ENCODE measurements around the gene SPRY4. TPM values are rescaled to one million over a fixed set of nuclear protein-coding genes. Genes with fewer than 3 reads are reported as not detected.
"Not testable (repeated sequence)": the region's sequence is repeated elsewhere in the genome, so short reads cannot be mapped to it uniquely, and the experiment has no call there.

SPRY4 gene
- polyA plus RNA-seq, 1 donor = 48.7 TPM

DNA sequence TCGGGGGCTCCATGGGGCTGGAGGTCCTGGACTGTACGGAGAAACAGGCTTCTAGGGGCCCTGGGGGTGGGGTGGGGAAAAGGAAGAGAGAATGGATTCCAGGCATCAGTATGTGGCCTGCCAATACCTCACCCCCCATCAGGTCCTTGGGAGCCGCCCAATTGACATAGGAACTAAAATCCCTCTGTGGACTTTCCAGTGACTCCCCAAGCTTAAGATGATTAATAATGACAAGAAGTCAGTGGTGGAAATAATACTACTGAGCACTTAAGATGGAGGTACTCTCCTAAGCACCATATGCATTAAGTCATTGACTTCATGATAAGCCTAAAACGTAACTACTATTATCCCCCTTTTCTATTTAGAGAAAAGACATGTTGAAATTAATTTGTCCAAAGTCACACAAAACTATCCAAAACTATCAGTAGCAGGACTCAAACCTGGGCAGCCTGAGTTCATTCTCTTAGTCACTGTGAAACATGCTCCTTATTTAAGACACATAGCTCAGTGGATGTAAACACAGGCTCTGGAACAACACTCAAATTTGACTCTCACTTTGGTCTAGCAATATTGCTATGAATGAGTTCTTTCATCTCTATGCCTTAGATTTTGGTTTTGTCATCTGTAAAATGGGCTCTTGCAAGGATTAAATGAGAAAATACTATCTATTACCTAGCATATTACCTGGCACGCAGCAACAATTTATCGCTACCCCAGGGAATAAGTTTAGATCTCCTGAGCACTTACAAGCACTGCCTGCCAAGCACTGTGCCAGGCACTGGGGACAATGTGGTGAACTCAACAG is 9.5 kb downstream of the SPRY4 start:
- no peak for DNase-seq (ENCODE audit: low read depth)

DNA sequence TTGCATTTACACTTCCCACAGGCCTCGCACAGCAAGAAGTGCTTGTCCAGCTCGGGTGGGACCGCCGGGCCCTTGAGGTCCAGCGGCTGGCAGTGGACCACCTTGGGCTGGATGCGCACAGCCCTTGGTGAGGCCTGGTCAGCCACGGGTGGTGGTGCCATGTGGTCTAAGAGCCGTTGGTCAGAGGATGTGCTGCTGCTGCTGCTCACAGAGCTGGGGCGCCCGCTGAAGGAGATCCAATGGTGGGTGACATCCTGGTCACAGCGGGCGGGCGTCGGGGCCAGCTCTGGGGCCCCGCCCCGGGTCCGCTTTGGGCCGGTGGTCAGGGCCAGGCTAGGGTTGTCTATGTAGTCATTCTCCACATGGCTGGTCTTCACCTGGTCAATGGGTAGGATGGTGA is 10.2 kb downstream of the SPRY4 start:
- DNase-seq (ENCODE audit: low read depth) = no peak

DNA sequence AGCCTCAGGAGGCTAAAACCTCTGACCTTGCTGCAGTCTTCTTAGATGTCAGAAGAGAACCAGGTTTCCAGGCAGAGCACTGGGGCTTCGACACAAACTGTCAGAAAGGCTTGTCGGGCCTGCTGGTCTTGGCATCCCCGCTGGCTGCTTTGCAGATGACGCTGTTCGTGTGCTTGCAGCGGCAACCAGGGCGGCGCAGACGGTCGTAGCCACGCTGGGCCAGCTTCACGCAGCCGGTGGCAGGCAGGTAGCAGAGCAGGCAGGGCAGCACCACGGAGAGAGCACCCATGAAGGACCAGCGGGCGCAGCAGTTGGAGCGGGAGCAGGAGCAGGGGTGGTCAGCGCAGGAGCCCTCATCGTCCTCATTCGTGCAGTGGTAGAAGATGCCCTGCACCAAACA is 10.7 kb downstream of the SPRY4 start:
- no peak for DNase-seq (ENCODE audit: low read depth)

DNA sequence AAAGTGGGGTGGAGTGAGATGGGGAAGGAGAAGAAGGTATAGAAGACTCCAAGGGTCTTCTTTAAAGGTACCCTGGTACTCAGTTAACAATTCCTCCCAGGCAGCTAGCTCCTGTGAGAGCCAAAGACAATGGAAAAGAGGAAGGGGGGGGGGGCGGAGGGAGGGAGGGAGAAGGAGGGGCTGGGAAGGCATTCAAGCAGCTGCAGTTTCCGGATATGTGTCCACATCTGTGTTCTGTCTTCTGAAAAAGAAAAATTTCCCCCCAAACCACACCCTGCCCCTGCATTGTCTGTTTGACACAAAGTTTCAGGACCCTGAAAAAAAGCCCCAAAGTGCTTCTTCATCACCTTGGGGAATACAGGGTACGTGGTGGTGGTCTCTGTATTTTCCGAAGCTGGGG is 11.1 kb downstream of the SPRY4 start:
- DNase-seq (ENCODE audit: low read depth) = no peak

DNA sequence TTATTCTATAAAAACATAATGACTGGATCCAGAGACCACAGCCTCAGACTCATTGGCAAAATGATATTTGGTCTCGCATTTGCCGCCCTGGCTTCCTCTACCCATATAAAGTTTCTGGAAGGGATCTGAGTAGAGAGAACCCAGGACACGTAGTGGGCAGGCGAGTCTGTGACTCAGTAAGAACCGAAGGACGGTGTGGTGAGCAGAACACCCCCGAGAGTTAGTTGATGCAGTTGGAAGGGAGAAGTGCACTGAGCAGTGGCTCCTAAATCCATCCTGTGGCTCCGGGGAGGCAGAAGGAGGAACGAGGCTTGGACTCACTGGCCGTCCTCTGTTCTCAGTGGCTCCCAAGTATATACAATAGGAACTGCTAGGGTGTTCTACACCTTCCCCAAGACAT is 11.5 kb downstream of the SPRY4 start:
- DNase-seq (ENCODE audit: low read depth) = no peak

DNA sequence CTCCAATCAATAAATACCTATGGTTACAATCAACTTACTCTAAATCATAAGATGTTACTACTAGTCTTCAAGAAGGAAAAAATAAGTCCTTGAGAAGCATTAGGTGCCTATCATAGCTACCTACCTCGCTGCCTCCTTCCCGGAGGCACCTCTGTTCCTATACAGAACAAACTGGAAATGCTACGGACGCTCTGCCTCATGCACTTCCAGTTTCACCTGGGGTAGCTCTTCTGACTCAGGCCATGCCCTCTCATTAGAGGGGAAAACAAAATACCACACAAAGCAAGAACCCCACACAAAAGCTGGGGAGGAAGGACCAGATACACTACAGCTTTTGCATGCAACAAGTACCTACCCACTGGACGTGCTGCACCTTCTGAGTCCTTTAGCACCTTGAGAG is 12.4 kb downstream of the SPRY4 start:
- no peak for DNase-seq (ENCODE audit: low read depth)

DNA sequence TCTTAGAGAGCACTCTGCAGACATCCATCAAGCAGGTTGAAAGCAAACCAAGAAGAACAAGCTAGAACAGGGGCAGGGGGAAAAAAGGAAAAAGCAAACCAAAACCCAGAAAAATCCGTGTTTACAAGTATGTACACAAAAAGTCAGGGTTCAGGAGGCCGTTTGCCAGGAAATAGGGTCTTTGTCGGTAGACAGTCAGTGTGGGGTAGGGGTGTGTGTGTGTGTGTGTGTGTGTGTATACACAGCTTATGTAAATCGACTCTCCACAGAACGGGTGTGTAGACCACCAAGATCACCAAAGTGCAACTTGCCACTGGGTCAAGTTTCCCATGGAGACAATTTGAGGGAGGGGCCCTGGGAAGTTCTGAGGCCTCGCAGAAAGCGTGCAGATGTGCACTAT is 13.1 kb downstream of the SPRY4 start:
- DNase-seq (ENCODE audit: low read depth) = no peak

DNA sequence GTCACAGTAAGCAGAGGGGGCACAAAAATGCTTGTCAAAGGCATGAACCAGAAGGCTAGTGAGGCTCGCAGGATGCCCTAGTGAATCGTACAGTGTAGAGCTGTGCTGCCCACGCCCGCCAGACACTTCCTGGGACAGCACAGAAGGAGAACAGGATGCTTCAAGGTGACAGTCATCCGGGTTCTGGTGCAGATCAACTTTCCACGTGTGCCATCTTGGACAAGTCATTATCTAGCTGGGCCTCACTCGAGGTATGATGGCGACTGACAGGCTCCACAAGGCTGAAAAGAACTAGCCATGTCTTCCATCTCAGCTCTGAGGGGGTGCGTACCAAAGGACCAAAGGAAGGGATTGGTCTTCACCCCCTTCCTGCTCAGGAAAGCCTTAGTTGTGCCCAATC is 14.0 kb downstream of the SPRY4 start:
- DNase-seq (ENCODE audit: low read depth) = no peak

DNA sequence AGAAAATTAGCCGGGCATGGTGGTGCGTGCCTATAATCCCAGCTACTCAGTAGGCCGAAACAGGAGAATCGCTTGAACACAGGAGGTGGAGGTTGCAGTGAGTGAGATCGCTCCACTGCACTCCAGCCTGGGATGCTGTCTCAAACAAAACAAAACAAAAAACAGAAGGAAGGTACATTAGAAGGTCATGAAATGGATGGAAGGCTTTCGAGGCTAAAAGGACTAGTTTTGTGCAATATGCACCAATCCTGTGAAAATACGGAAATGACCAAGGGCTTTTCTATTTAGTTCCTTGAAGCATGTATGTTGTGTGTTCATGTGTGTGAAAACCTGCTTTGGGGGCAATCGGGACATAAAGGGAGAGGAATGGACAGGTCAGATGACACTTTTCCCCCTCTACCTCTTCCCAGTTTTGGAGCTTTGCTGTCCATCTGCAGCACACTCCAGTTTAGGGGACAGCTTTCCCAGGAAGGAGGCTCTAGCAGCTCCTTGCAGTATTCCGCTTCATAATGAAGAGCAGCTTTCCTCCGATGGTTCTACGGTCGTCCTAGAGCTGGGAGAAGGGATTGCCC is 15.0 kb downstream of the SPRY4 start:
- DNase-seq (ENCODE audit: low read depth) = no peak

DNA sequence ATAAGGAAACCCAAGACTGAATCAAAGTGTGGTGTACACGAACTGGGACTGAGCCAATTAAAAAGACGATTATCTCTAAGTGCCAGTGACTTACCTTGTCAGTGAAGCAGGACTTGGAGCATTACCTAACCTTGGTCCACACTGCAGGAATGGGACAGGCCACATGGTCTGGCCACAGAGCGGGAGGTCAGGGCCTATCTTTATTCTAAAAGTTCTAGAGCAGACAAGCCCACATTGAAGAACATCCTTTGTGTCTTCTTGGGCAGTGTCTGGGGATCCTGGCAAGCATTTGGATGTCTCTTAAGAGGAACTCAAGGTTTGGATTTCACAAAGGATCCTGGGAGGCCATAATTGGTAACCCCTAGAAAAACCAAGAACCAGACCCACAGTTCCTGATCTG is 16.5 kb downstream of the SPRY4 start:
- DNase-seq (ENCODE audit: low read depth) = no peak

DNA sequence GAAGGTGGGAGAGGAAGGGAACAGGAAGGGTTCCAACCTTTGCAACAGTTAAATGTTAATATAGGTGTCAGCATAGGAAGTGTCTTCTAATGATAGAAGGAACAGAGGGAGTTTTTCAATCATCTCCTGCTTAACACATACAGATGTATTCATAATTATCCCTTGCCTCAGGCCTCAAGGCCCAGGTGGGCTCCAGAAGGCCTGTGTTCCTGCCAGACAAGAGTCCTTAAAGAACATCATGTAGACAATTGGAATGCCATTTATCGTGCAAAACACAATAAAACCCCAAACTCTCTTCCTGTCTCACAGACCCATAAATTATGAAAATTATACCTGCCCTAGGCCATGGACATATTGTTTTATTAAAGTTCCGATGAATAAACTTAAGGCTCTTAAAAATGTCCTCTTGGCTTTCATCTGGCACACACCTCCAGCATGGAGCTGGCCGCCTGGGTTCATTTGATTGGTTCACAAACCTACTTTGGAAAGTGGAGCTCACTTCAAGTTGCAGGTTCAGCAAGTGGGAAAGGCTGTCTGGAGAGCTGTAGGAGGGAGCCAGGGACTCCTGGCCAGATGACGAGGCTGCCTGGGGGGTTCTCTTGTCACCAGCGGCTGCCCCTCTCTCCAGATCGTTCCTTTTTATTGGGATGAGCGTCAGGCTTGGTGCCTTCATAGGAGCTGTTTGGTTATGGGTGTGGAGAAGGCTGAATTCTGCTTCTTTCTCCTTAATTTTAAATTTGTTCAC is 17.5 kb downstream of the SPRY4 start:
- DNase-seq (ENCODE audit: low read depth) = no peak

DNA sequence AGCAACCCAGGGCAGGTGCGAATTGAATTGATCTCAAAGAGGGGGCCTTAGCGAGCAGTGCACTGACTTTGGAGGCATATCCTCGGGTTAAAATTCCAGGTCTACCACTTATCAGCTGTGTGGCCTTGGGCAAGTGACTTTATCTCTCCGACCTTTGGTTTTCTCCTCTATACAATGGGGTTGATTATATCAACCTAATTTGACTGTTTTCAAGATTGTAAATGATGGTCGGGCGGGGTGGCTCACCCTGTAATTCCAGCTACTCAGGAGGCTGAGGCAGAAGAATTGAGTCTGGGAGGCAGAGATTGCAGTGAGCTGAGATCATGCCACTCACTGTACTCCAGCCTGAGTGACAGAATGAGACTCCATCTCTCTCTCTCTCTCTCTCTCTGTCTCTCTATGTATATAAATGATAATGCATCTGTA is 18.7 kb downstream of the SPRY4 start:
- no peak for DNase-seq (ENCODE audit: low read depth)

DNA sequence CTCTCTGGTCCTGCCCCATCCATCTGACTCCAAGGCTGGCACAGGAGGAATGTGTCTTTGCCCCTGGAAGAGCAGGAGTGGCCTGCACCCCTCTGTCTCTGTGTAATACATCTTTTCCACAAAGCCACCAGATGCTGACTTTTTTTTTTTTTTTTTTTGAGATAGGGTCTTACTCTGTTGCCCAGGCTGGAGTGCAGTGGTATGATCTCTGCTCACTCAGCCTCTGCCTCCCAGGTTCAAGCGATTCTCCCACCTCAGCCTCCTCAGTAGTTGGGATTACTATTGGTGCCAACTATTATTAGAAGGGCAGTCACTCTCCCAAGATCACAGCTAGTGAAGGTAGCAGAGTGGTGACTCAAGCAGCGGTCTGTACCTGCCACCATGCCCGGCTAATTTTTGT is 19.6 kb downstream of the SPRY4 start:
- no peak for DNase-seq (ENCODE audit: low read depth)

DNA sequence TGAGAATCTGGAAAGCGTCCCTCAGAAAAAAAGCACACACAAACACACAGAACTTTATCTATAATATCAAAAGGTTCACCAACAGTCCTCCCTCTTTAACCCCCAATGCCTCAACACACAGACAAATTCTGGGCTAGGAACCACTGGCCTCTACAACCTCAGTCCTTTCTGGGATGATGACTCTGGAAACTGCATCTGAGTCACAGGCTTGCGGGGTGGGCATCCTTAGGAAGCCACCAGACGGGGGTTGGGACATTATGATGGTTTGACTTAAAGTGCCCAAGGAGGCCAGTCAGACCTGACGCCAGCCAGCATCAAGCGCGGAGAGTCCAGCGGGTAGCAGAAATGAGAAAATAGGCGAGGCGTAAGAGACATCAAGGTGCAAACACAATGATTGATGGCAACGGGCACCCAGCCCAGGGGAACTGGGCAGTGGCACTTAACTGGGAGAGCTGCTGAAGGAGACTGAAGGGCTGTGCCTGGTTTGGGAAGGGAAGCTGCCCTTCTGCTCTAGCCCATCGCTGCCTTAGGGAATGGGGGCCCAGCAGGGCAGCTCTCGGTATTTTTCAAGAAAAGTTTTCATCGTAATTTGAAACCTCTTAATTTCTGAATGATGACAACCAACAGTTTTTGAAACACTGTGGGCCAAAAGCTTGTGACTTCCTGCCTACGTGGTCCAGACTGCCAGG is 20.7 kb downstream of the SPRY4 start:
- DNase-seq (ENCODE audit: low read depth) = no peak

DNA sequence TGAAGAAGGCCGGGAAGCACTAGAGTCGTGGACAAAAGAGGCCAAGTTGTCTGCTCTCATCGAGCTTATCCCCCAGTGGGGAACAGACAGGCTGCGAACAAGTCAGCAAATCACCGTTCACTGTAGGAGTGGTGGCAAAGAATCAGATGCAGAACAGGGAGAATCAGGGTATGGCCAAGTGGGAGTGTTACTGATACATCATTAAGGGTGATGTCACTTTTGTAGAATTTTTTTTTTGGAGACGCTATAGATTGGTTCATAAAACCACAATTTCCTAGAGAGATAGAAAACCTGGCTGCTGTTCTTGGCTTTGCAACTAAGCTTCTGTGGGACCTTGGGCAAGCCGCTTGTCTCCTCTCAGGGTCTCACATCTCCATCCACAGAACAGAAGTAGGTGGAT is 21.3 kb downstream of the SPRY4 start:
- no peak for DNase-seq (ENCODE audit: low read depth)

DNA sequence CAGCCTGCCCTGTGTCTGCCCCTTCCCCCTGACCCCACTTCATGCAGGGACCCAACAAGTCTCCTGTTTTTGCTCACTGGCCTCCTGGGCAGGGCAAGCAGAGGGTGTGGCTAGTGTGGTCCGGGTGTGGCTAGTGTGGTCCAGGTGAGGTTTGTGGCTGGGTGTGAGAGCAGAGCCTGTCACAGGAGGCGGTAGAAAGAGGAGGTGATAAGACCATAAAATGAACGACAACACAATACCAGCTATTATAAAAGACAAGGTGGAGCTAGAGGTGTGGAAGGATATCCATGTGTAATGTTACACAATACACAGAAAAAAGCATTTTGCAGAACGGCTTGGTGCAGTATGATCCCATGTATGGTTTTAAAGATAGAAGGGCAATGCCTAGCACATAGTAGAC is 23.3 kb downstream of the SPRY4 start:
- DNase-seq (ENCODE audit: low read depth) = no peak

DNA sequence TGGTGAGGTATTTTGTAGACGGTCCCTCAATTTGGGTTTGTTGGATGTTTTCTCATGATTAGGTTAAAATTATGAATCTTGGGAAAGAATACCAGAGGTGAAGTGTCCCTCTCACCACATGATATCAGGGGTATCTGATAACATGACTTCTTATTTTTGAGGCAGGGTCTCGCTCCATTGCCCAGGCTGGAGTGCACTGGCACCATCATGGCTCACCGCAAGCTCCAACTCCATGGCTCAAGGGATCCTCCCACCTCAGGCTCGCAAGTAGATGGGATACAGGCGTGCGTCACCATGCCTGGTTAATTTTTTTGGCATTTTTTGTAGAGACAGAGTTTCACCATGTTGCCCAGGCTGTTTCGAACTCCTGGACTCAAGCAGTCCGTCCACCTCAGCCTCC is 24.1 kb downstream of the SPRY4 start:
- DNase-seq (ENCODE audit: low read depth) = no peak

DNA sequence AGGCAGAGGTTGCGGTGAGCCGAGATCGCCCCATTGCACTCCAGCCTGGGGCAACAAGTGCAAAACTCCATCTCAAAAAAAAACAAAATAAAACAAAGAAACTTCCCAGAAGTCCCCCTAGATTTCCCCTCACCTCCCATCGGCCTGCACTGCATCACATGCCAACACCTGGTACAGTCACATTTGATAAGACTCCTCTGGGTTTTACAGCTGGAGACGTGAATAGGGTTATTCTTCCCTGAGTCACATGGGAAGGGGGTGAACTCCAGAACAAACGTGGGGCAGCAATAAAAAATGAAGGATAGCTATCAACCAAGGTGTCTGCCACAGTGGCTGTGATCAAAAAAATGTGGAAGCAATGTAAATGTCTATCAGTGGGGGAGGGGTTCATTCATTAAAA is 26.0 kb downstream of the SPRY4 start:
- DNase-seq (ENCODE audit: low read depth) = no peak

DNA sequence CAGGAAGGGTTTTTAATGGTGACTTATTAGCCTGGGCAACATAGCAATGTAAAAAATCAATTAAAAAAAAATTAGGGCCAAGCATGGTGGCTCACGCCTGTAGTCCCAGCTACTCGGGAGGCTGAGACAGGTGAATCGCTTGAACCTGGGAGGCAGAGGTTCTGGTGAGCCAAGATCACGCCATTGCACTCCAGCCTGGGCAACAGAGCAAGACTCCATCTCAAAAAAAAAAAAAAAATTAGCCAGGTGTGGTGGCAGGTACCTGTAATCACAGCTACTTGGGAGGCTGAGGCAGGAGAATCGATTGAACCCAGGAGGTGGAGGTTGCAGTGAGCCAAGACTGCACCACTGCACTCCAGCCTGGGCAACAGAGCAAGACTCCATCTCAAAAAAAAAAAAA is 27.0 kb downstream of the SPRY4 start:
- DNase-seq (ENCODE audit: low read depth) = not testable (repeated sequence)

DNA sequence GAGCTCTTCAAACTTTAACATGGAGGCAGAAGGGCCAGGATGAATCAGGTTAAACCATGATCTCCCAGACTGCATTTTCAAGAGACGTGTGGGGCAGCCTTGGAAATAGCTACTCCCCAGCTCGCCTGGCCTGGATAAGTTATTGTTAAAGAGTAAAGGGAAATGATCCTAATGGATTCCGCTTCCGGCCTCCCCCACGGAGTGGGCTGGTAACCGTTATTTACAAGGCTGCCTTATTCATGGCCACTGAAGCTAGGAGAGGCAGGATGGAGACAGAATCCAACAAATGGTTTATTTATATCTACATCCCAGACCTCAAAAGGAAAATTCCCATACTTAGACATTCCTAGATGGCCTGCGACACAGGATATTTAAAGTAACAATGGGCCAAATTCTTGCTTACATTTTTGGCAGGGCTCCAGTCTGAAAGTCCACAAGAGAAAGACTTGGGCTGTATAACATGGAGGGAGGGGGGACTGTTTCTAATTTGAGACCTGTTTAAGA is 27.9 kb downstream of the SPRY4 start:
- DNase-seq (ENCODE audit: low read depth) = peak; percentile 57

DNA sequence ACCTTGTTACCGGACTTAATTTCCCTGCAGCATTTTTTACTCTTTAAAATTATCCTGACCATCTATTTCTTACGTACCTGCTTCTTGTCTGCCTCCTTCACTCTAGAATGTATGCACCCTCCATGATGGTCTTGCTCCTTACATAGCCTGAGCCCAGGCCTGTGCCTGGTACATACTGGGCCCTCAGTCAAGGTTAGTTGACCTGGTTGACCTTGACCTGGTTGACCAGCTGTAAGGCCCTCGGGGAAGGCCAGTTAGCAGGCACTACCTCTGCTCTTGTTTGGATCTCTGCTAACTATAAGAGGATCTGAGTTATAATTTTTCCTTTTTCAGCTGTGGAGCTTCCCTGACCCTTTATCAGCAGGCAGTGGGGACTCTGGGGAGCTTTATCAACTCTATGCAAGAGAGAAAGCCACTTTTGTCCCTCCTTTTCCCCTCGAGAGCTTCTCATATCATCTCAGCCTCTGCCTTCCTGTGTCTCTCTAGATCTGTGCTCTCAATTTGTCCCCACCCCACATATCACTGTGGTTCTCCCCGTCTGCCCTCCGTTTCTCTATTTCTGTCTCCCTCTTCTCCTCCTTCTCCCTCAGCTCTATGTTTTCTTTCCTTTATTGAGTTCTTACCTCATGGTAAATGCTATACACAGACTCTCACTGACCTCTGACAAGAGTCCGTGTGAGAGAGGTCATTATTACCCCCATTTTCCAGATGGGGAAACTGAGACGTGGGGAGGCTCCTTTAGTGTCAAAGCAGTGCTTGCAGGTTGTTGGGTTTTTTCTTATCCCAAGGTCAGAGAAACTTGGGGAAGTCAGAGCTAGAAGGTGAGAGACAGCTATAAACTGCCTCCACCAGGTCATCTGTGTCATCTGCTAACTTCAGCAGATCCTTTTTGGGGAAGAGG is 28.6 kb downstream of the SPRY4 start:
- DNase-seq (ENCODE audit: low read depth) = no peak

Data from forelimb muscle (tissue), 1 donor.